Inferior parietal cortex (tissue), 1 donor: Measurements from ENCODE around the gene KRT27.
A peak's percentile ranks its signal among the peaks of the same experiment; 100 is the strongest.

Experiments used
- DNase-seq: peaks from one replicate; pipeline ENCODE4 v3.0.0-alpha.2; 2016; ENCODE audit errors: extremely low spot score

KRT27 gene

DNA sequence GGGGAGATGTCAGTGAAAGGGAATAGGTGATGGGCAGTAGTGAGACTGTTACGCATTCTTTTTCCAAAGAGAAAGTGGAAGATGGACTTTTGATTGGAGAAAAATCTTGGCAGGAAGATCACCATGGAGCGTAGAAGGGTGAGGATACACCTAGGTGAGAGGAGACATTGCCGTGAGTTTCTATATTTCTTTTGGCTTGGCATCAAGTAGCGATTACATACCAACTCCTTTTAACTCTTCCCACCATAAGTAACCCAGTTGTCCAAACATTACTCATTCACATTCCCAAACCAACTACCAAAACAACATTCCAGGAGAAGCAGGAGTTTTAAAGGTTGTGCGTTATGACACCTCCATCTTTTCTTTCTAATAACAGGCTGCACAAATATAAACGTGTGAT is 28.1 kb upstream of the KRT27 start:
- no peak for DNase-seq

GRCh38 chr17:40809721-40810421 is 27.5 kb upstream of the KRT27 start:
- no peak for DNase-seq

DNA sequence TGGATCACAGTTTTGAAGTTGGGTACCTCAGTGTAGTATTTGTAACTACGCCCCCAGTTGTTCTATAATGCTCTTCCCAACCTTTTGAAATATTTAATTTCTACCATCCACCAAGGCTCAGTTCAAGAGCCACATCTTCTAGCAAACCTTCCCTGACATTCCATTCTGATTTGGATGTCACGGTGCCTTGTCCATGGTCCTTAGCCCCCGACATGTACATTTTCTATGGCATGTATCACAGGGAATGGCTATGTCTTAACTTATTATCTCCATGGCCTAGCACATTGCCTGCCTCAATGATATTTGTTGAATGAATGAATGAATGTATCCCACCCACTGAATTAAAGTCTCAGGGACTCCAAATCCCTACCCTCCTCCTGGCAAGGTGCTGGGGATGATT is 23.8 kb upstream of the KRT27 start:
- DNase-seq = no peak

DNA sequence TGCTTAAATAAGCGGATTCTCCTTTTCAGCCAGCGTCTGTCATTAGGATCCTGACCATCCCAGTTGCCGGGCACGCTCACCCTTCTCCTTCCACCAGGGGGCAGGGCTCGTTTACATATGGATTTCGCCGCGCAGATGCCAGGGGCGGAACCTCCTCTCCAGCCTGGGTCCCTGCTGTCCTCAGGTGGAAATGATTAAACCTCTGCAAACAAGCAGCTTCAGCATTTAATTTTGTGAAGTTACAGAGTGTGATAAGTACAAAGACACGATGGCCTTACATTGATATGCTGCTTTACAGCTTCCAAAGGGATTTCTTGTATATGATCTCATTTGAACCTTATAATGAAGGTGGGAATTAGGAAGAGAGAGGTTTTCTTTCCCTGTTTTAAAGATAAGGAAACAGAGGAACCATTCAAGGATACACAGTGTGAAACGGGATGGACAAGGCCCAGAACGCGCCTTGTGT is 21.3 kb upstream of the KRT27 start:
- peak; percentile 49 for DNase-seq

DNA sequence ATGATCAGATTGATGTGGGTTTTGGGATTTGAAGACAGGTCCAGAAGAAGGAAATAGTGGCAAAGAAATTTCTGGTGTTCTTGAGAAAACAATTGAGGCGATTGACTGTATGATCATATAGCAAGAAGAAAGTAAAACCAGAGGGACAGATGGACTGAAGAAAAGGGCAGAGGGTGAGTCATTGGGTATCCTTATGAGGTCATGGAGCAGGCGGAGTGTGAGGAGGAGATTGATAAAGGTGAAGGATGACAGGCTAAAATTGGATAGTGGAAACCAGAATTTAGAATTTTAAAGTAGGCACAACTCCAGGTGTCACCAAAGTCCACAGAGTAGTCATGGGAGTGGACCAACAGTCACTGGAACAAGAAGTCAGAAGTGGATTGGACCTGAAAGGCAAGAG is 18.8 kb upstream of the KRT27 start:
- no peak for DNase-seq

GRCh38 chr17:40800381-40800780 is 18.0 kb upstream of the KRT27 start:
- DNase-seq = no peak

GRCh38 chr17:40799859-40800258 is 17.5 kb upstream of the KRT27 start, which contains the start of gene KRT28:
KRT28 (minus strand) TSS chr17:40799959; CDS start chr17:40799893, 66 bp downstream.
- DNase-seq = no peak

DNA sequence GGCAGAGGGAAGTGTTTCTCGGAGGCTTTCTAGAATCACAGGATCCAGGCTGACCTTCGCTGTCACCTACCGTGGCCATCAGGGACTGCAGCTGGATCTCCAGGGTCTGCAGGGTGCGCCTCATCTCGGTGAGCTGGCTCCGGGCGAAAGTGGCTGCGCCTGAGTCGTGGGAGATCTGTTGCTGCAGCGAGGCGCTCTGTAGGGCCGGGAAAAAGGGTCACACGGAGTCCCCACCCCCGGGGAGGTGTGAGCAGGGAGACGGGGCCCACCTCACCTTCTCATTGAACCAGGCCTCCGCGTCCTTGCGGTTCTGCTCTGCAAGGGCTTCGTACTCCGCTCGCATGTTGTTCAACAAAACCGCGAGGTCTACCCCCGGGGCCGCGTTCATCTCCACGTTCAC is 14.5 kb upstream of the KRT27 start:
- no peak for DNase-seq

DNA sequence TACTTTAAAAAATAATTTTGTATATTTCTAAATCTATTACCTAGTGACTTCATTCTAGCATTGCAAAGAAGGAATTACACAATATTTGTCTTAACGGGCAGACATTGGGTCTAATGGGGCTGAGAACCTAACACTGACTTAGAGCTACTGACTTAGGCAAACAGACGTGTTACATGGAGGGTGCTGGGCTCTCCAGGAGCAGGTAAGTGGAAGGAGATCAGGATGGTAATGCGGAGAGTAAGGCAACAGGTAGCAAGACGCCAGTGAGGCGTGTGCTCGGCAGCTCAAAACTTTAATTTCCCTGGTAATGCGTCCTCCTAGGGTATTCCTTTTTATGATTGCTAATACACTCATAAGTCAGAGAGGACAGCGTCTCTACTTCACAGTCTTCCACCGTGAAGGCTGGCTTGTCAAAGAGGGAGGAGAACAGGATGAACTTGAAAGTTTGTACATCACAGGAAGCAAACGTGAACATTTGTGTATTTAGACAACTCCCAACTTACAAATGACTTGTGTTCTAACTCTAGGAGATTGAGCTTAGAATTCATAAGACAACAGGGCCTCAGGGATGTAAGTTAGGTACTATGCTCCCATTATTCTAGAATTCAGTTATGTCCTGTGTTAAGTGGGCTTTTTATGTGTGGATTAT is 12.8 kb upstream of the KRT27 start:
- no peak for DNase-seq

DNA sequence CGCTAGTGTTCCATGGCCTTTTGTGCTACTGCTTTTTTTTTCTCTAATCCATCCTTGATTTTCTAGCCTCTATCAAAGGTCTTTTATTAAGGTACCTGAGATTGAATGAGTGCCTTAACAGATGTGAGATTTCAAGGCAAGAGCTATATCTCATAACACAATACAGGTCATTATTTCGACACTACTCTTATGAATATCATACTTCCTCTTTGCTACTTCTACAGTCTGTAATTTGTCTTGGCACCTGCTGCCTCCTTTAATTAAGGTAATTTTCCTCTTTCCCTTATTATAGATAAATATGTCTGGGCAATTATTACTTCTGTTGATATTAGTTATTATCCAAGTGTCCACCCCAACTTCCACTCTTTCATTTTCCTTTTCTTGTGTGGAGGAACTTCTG is 12.1 kb upstream of the KRT27 start:
- no peak for DNase-seq

DNA sequence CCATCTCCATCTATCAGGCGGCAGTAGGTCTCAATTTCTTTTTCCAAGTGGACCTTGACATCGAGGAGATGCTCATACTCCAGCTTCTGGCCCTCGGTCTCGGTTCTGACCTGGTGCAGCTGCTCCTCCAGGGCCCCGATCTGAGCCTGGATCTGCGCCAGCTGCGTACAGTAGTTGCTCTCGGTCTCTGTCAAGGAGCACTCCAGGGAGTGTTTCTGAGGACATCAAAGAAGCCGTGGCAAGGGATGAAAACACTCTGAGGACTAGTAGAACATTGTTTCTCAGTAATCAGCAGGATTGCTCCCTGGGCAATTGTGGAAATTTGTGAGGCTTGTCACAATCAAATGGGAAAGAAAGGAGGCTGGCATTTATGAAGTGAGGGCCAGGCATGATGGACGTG is 11.5 kb upstream of the KRT27 start:
- no peak for DNase-seq

GRCh38 chr17:40791787-40792436 is 9.6 kb upstream of the KRT27 start:
- DNase-seq = peak; percentile 15

- DNase-seq = no peak
Observed at GRCh38 chr17:40791111-40791510, 8.8 kb upstream of the KRT27 start.

DNA sequence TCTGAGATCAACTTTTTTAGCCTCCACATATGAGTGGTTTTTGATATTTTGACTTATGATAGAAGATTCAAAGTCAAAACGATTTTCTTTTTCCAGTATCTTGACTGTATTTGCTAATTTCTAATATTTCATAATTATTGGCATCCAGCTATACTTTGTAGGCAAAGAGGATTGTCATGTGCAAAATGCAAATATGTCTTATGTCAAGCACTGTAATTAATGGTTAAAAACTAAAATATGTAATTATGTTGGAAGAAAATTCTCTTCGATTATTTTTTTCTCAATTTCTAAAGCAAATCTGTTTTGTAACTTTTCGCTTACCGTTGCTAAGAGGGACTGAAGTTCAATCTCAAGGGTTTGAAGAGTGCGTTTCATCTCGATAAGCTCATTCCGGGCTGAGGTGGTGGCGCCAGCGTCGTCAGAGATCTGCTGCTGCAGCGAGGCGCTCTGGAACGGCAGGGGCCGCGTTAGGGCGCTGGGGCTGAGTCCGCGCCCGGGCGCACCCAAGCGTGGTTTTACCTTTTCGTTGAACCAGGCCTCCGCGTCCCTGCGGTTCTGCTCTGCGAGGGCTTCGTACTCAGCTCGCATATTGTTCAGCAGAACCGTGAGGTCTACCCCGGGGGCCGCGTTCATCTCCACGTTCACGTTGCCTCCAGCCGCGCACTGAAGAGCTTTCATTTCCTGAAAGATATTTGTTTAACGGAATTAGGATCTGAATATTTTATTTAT is 3.0 kb downstream of the KRT27 start:
- DNase-seq = no peak

- DNase-seq = no peak
Observed at GRCh38 chr17:40778461-40778860, 3.9 kb downstream of the KRT27 start.

DNA sequence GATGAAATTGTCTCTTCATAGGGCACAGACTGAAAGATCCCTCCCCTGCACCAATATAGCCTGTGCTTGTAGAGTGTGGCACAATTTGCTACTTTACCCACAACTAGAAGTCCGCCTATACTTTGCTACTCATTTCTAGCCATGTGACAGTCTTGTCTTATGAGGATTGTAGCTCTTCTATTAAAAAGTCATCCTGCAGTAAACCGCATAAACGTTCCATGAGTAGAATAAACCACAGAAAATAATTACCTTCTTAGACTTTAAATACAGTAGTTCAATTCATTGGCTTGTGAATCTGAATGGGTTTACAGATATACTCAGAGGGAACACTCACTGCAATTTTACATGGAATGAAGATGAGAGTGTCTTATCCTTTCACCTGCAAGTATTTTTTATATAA is 4.4 kb downstream of the KRT27 start:
- DNase-seq = no peak

- DNase-seq = no peak
Observed at GRCh38 chr17:40777459-40777858, 4.9 kb downstream of the KRT27 start.

GRCh38 chr17:40775945-40776344 is 6.4 kb downstream of the KRT27 start:
- DNase-seq = no peak

GRCh38 chr17:40772101-40772500 is 10.2 kb downstream of the KRT27 start, which contains the start of gene KRT26:
KRT26 (minus strand) TSS chr17:40772201; CDS start chr17:40772113, 88 bp downstream.
- no peak for DNase-seq

GRCh38 chr17:40765657-40766056 is 16.7 kb downstream of the KRT27 start:
- no peak for DNase-seq

DNA sequence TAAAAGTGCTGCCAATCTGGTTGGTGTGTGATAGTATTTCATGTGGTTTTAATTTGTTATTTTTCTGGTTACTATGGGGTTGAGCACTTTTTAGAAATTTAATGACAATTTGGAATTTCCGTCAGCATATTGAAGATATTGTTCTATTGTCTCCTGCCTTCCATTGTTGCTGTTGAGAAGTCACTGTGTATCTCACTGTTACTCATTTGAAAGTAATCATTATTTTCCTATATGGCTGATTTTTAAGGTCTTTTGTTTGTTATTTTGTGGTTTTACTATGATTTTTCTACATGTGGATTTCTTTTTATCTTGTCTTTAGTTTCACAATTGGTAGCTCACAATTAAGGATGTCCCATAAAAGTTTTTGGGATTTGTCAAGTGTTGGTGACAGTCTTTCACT is 18.6 kb downstream of the KRT27 start:
- DNase-seq = no peak
